Esophagus muscularis mucosa (tissue), 4 donors: ENCODE data around the gene RTCA. TPM values are rescaled to one million over a fixed set of nuclear protein-coding genes. Genes with fewer than 3 reads are reported as not detected.

ENCODE experiments used
- DNase-seq: peaks from one replicate; pipeline ENCODE4 v3.0.0-alpha.2; 2017; ENCODE audit errors: extremely low spot score
- H3K27ac ChIP-seq, 4 donors: fragments of 200-600 bp; sonication (generic); replicated peaks in 1 of 4; 1 replicate in 3 of 4; 2 replicates in 1 of 4; pipeline ENCODE4 v1.5.1; 2016 to 2019; ENCODE audit warnings: mild to moderate bottlenecking in 1 of 4
- H3K27me3 ChIP-seq, 4 donors: fragments of 200-600 bp; sonication (generic); one replicate each; pipeline versions ENCODE4 v1.5.1 to v1.6.0; 2016 to 2019
- H3K36me3 ChIP-seq, 4 donors: fragments of 200-600 bp; sonication (generic); one replicate each; pipeline ENCODE4 v1.5.1; 2016 to 2019
- H3K4me1 ChIP-seq, 4 donors: fragments of 200-600 bp; sonication (generic); one replicate each; pipeline ENCODE4 v1.5.1; 2016 to 2019
- H3K4me3 ChIP-seq, 4 donors: fragments of 200-600 bp; sonication (generic); 1 replicate in 2 of 4; 2 replicates in 2 of 4; pipeline ENCODE4 v1.5.1; 2016 to 2019; ENCODE audit warnings: mild to moderate bottlenecking in 4 of 4, moderate library complexity in 1 of 4
- H3K9me3 ChIP-seq, 4 donors: fragments of 200-600 bp; sonication (generic); 1 replicate in 3 of 4; 2 replicates in 1 of 4; pipeline ENCODE4 v1.5.1; 2016 to 2019
- CTCF ChIP-seq, 3 experiments: fragments of 200-600 bp in 2 of 3; fragments of 450-650 bp in 1 of 3; sonication (generic) in 2 of 3; IDR thresholded peaks; one replicate each; pipeline ENCODE4 v1.5.1; 2017 to 2019; ENCODE audit warnings: antibody characterized with exemption in 3 of 3, mild to moderate bottlenecking in 2 of 3, moderate library complexity in 1 of 3
- EP300 ChIP-seq: sonication (generic); formaldehyde crosslinking; IDR thresholded peaks from one replicate; pipeline ENCODE4 v1.6.1; 2017; ENCODE audit warnings: antibody characterized with exemption
- POLR2A ChIP-seq: fragments of 450-650 bp; IDR thresholded peaks from one replicate; pipeline ENCODE4 v1.6.1; 2017; ENCODE audit warnings: antibody characterized with exemption, moderate library complexity, mild to moderate bottlenecking, low read depth
- POLR2AphosphoS5 ChIP-seq, 2 donors: sonication (generic); formaldehyde crosslinking; IDR thresholded peaks; one replicate each; pipeline ENCODE4 v1.6.1; 2017; ENCODE audit warnings: antibody characterized with exemption in 2 of 2
- WGBS: methylation state at CpG from one replicate; pipeline ENCODE4 v1.1.5; 2018; 5-methylcytosine and 5-hydroxymethylcytosine counted together
- intact Hi-C: fragments of 100-400 bp; cut with DNase I; formaldehyde crosslinking; loops from one replicate; pipeline ENCODE4 v1.15.1; 2023
- total RNA-seq, 4 donors: library from RNA; depleted of rRNA; stranded (reverse); fragments of >200 nt; gene quantifications; one replicate each; pipeline versions ENCODE4 v1.1.0 to v1.2.1, GENCODE V29; 2016

The RTCA gene
- total RNA-seq, 4 donors from 2014 or later, result 18.7 to 22.0 (median 21.4) TPM

- Histone ChIP-seq H3K36me3 (peaks cover 4 to 48% (median 12%) of the 10 kb centered on the region in 4 donors), H3K4me1 (no peaks in the 10 kb centered on the region), H3K9me3 (no peaks in the 10 kb centered on the region), H3K27me3 (no peaks in the 10 kb centered on the region), H3K4me3 (no peak overlapping the region), H3K27ac (no peak overlapping the region)
- intact Hi-C loops, result no loop called here
- no peak for DNase-seq
- no peak for TF ChIP-seq EP300
- TF ChIP-seq CTCF (IDR thresholded peaks at IDR 0.05), result no peak
- TF ChIP-seq POLR2A, result no peak
- no peak for TF ChIP-seq POLR2AphosphoS5 (IDR thresholded peaks at IDR 0.05)
Measured at GRCh38 chr1:100222428-100222827, 43.6 kb upstream of the RTCA start.

- Histone ChIP-seq H3K9me3 (no peaks in the 10 kb centered on the region), H3K4me3 (no peak overlapping the region), H3K36me3 (peaks cover 8 to 76% (median 35%) of the 10 kb centered on the region in 4 donors), H3K27me3 (no peaks in the 10 kb centered on the region), H3K4me1 (no peaks in the 10 kb centered on the region), H3K27ac (no peak overlapping the region)
- DNase-seq, result no peak
- intact Hi-C loops, result no loop called here
- TF ChIP-seq POLR2AphosphoS5 (IDR thresholded peaks at IDR 0.05) (no peak), POLR2A (no peak), CTCF (IDR thresholded peaks at IDR 0.05) (no peak), EP300 (no peak)
- WGBS, result 86% methylated on average over 4 of the region's 4 CpGs
Measured at GRCh38 chr1:100229681-100230443, 36.2 kb upstream of the RTCA start.

GRCh38 chr1:100230765-100231164 lies 35.3 kb upstream of the RTCA start:
- intact Hi-C loops, result no loop called here
- H3K4me3 ChIP-seq, result no peak overlapping the region
- no peak for DNase-seq
- no peaks in the 10 kb centered on the region for H3K4me1 ChIP-seq
- H3K36me3 ChIP-seq, result peaks cover 8 to 82% (median 37%) of the 10 kb centered on the region in 4 donors
- H3K9me3 ChIP-seq, result no peaks in the 10 kb centered on the region
- H3K27ac ChIP-seq, result no peak overlapping the region
- no peak for TF ChIP-seq POLR2AphosphoS5 (IDR thresholded peaks at IDR 0.05)
- TF ChIP-seq EP300, result no peak
- no peak for TF ChIP-seq CTCF (IDR thresholded peaks at IDR 0.05)
- TF ChIP-seq POLR2A, result no peak
- WGBS, result 87% methylated on average over 2 of the region's 2 CpGs
- no peaks in the 10 kb centered on the region for H3K27me3 ChIP-seq

- WGBS, result 98% methylated on average over 2 of the region's 2 CpGs
- H3K27me3 ChIP-seq, result no peaks in the 10 kb centered on the region
- peaks cover 9 to 86% (median 39%) of the 10 kb centered on the region in 4 donors for H3K36me3 ChIP-seq
- no peak for TF ChIP-seq CTCF (IDR thresholded peaks at IDR 0.05)
- TF ChIP-seq POLR2A, result no peak
- no peak for TF ChIP-seq POLR2AphosphoS5 (IDR thresholded peaks at IDR 0.05)
- no peak for TF ChIP-seq EP300
- no peaks in the 10 kb centered on the region for H3K9me3 ChIP-seq
- intact Hi-C loops, result no loop called here
- no peak overlapping the region for H3K27ac ChIP-seq
- no peak for DNase-seq
- no peak overlapping the region for H3K4me3 ChIP-seq
- H3K4me1 ChIP-seq, result no peaks in the 10 kb centered on the region
Measured at GRCh38 chr1:100231721-100232120, 34.3 kb upstream of the RTCA start.
